Stimulated activated CD8-positive, alpha-beta memory T cell treated with anti-CD3 and anti-CD28 coated beads, Interleukin-4, amount 100 ng/mL, for 1 hour (primary cell): ENCODE results near the gene LCA5.
A peak's percentile ranks its signal among the peaks of the same experiment; 100 is the strongest.
"Not testable (repeated sequence)": the region's sequence is repeated elsewhere in the genome, so short reads cannot be mapped to it uniquely, and the experiment has no call there.

Experiments used
- DNase-seq, 2 donors: peaks; one replicate each; pipeline ENCODE4 v3.0.0-alpha.2; 2020; ENCODE audit warnings: low read depth in 2 of 2, low spot score in 1 of 2

The LCA5 gene

GRCh38 chr6:79536954-79537747, at the start of gene LCA5:
Gene LCA5, minus strand, starts transcription at chr6:79537430. Its CDS starts 18,536 bp downstream, at chr6:79518894.
- DNase-seq: peak; percentile 32 to 62

DNA sequence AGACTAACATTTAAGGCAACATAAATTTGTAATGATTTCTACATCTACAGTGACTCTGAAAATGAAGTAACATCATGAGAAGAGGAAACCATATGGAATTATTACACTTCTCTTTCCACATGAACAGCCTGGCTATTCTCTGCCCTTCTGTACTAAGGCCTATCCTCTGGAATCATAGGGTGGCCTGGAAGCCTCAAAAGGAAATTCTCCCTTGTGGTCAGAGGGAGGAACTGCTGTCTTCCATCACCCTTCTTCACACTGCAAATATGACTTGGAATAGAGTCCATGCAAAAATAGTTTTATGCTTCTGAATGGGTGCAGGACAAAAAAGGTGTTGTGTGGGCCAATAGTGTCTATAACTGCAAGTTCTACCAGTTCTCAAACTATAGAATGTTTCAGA, 49.3 kb upstream of the LCA5 start:
- no peak for DNase-seq

DNA sequence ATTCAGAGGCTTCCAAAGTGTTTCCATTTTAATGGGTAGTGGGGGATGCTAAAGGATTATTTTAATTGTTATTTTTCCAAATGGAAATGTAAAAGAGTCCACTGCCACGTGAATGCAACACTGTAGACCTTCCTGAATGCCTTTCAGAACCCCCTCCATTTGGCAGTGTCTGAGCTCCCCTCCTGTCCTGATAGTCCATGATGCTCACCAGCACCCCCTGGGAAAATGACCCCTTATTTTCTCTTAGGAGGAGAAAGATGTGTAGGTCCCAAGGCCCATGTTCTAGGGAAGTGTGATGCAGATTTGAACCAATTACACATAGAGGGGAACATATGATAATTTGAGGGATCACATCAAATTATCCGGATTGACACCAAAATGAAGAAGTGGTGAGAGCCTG, 47.1 kb upstream of the LCA5 start:
- DNase-seq: no peak

DNA sequence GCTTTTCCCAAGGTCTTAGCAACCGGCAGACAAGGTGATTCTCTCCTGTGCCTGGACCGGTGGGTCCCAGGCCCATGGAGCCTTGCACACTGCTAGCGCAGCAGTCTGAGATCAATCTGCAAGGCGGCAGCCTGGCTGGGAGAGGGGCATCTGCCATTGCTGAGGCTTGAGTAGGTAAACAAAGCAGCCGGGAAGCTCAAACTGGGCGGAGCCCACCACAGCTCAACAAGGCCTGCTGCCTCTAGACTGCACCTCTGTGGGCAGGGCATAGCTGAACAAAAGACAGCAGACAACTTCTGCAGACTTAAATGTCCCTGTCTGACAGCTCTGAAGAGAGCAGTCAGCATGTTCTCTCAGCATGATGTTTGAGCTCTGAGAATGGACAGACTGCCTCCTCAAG, 40.7 kb upstream of the LCA5 start:
- not testable (repeated sequence) for DNase-seq

GRCh38 chr6:79574630-79575225, 37.5 kb upstream of the LCA5 start:
- DNase-seq: no peak

- DNase-seq: no peak
These were observed 36.9 kb upstream of the LCA5 start for GRCh38 chr6:79574174-79574573.

- no peak for DNase-seq
These were observed 33.8 kb upstream of the LCA5 start for GRCh38 chr6:79571030-79571367.

DNA sequence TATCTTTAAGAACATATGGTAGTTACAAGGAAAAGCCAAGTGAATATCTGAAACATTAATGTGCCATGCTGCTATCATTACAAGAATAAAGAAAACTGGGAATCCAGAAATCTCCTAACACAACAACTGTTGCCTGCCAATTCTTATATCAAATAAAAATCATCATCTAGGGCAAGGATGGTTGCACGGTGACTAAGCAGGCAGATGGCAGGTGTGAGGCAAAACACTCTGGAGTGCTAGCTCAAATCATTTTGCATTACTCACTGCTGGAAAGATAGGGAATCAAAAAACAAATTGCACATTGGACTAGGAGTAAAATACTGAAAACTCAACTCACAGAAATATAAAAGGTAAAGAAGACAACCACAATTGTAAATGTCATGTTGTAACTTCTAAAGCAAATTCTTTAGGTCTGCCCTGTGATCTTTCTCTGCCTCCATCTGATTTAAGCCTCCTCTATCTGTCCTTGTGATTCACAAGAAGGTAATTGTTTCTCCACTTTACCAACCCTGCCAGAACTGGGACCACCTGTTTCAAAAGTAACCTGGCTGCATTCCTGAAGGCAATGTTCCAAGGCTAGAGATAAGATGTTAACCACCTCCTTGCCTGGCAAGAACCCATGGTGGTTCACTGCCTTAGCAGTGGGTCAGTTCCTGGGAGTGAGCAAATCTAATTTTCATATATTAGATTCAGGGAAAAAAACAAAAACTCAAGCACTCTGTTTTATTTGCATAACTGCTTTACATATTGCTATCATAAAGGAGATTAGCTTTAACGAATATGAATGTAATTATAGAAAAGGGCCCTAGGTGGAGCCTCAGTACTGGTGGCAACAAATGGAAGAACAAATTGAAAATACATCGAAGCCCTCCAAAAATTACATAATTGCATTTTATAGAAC, 33.1 kb upstream of the LCA5 start:
- DNase-seq: no peak

- no peak for DNase-seq
These were observed 31.8 kb upstream of the LCA5 start for GRCh38 chr6:79568996-79569395.

DNA sequence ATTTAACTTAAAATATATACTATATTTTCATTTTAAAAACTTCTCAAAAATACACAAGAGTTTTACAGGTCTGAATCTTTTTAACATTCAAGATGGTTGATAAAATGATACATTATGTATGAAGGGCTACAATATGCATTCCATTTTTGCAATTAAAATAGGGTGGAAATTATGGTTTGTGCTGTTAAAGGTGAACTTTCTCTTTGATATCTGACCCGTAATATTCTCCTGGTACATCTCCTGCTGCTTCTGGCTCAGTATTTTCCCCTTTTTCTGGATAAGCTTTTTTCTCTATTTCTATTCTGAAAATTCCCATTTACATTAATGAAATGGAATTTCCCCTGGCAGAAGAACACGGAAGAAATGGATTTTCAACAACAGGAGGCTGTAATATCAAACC, 27.4 kb upstream of the LCA5 start:
- no peak for DNase-seq

DNA sequence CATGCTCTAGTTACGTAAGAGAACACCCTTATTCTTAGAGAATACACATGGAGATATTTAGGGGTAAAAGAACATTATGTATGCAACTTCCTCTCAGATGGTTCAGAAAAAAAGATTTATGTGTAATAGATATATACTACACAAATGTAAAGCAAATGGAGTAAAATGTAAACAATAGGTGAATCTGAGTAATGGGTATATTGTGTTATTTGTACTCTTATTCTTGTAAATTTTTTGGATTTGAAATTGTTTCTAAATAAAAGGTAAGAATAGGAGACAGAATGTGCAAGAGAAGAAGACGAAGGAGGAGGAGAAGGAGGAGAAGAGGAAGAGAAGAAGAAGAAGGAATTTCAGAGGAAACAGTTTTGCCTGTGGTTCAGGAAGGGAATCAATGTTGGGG, 22.5 kb upstream of the LCA5 start:
- DNase-seq: no peak

GRCh38 chr6:79557673-79558467, 20.6 kb upstream of the LCA5 start:
- no peak for DNase-seq

DNA sequence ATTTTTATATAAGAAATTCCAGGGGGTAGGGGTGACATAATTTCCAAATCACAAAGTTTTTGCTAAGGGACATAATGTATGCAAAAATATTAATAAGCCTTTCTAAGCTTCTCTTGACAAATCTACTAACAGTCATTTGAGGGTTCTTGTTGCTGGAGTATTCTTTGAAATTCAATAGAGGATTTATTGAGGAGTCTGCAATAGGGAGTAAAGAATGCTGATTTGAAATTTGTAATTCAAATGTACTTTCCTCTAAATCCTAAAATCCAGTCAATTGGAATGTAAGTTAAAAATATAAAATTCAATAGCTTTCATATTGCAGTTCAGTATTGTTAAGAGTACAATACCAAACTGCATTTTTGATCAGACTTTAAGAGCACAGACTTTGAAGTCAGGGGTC, 17.1 kb upstream of the LCA5 start:
- DNase-seq: no peak

DNA sequence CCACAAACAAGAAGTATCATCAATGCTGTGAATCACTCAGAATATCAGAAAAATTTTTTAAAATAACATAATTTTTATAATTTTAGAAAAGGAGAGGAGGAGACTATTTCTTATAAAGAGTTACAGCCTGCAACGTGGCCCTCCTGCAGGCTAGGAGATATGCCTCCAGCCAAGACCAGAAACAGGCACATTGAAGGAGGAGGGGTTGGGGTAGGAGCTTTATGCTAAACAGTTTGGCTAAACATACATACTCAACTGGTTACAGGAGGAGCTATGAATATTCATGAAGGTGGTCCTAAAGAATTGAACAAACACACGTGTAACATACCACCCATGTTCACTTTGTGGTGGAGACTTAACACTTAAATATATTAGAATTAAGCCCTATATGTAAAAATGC, 14.2 kb upstream of the LCA5 start:
- no peak for DNase-seq

DNA sequence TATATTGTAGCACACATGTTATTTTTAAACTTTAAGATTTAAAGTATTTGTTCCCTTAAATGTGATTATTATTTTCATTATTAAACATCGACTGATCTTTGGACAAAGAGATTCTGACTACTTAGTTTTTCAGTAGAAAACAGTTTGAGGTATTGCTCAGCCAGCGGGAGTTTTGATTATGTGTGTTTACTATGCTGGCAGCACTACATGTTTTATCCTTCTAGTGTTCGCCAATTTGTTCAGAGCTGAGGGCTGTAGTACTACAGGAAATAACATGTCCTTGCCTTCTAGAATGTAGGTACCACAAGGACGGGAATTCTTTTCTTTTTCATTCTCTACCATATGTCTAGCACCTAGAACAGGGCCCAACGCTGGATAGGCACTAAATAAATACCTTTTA, 11.1 kb upstream of the LCA5 start:
- no peak for DNase-seq

DNA sequence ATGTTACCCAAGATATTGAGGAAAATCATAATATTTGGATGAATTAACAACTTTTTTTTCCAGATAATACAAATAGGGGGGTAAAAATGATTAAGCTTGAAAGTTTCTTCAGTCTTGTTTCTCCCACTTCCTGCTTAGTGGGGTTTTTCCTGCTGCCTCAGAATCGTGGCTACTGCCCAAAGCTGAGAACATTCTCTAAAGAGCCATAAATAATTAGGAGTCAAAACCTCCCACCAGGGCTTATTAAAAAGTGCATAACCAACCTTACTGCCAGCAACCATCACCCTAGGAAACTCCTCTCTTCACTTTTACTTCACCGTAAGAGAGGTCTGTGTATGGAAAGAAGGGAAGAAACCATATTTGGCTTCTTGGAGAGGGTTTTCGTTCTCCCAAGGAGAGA, 9.0 kb upstream of the LCA5 start:
- DNase-seq: no peak

DNA sequence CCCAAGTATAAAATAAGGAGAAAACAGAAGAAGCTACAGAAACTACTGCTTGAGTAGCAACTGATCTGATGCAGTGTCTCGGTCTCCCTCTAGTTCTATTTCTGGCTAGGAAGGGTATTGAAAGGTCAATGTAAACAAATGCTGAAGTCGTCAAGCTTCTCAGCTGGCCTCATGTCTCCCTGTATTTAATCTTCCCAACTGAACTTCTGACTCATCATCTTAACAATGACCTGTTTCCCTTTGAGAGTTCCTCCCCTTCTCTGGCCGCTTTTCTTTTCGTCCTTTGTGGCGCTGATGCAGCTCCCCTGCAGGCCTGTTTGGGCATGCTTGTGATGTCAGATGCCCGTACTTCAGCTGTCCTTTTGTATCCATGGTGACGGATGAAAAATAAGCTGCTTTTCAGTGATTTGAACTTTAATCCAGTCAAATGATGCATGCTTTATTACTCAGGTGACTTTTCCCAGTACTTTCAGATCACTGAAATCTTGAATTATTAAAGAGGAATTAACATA, 7.8 kb upstream of the LCA5 start:
- DNase-seq: no peak

- DNase-seq: no peak
These were observed 7.2 kb upstream of the LCA5 start for GRCh38 chr6:79544299-79544927.

- no peak for DNase-seq
These were observed 6.7 kb upstream of the LCA5 start for GRCh38 chr6:79543886-79544285.

GRCh38 chr6:79543411-79543810, 6.2 kb upstream of the LCA5 start:
- no peak for DNase-seq
